Measurements from ENCODE around the gene STRIP1. TPM values are rescaled to one million over a fixed set of nuclear protein-coding genes. Genes with fewer than 3 reads are reported as not detected.

STRIP1 gene
- total RNA-seq, 4 donors from 2014 or later, result 26.2 to 43.5 (median 35.3) TPM

- no peak for DNase-seq (ENCODE audit: extremely low spot score)
- intact Hi-C loops (cut with DNase I), result no loop called here
- H3K27ac ChIP-seq (replicated peaks in 1 of 4), result no peak overlapping the region
- peaks cover 0 to 26% (median 0%) of the 10 kb centered on the region in 4 donors for H3K27me3 ChIP-seq
- TF ChIP-seq CTCF (IDR thresholded peaks at IDR 0.05) (no peak), POLR2A (IDR thresholded peaks at IDR 0.05; ENCODE audit: low read depth) (no peak), POLR2AphosphoS5 (IDR thresholded peaks at IDR 0.05) (no peak), EP300 (IDR thresholded peaks at IDR 0.05) (no peak)
- H3K4me3 ChIP-seq, result no peak overlapping the region
- peaks cover 0 to 7% (median 2%) of the 10 kb centered on the region in 4 donors for H3K4me1 ChIP-seq
- no peaks in the 10 kb centered on the region for H3K9me3 ChIP-seq
- 71% methylated on average over 3 of the region's 3 CpGs for WGBS
- no peaks in the 10 kb centered on the region for H3K36me3 ChIP-seq
These were observed 57.4 kb downstream of the STRIP1 start for GRCh38 chr1:110091791-110092190.

DNA sequence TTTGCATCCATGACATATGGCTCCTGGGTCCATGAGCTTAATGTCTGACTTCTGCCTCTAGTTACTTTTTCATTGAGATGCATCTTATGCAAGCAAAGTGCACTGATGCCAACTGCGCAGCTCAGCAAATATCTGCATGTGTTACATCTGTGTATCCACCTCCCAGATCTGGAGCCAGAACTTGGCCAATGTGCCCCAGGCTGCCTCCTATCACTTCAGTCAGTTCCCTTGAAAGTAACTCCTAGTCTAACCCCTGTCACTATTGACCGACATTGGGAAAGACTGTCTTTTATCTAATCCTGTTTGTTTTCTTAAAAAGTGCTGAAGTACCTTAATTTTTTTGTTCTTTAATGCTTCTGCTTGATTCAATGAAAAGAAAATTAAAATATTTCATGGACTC lies 58.6 kb downstream of the STRIP1 start:
- DNase-seq (ENCODE audit: extremely low spot score), result no peak
- Histone ChIP-seq H3K9me3 (no peaks in the 10 kb centered on the region), H3K27ac (replicated peaks in 1 of 4) (no peak overlapping the region), H3K36me3 (no peaks in the 10 kb centered on the region), H3K4me3 (no peak overlapping the region), H3K4me1 (peaks cover 0 to 4% (median 2%) of the 10 kb centered on the region in 4 donors), H3K27me3 (peaks cover 0 to 38% (median 0%) of the 10 kb centered on the region in 4 donors)
- TF ChIP-seq EP300 (IDR thresholded peaks at IDR 0.05), result no peak
- TF ChIP-seq CTCF (IDR thresholded peaks at IDR 0.05), result no peak
- WGBS, result 85% methylated on average over 2 of the region's 2 CpGs
- intact Hi-C loops (cut with DNase I), result no loop called here

- TF ChIP-seq CTCF (IDR thresholded peaks at IDR 0.05) (no peak), POLR2AphosphoS5 (IDR thresholded peaks at IDR 0.05) (no peak), EP300 (IDR thresholded peaks at IDR 0.05) (no peak), POLR2A (IDR thresholded peaks at IDR 0.05; ENCODE audit: low read depth) (no peak)
- no peak for DNase-seq (ENCODE audit: extremely low spot score)
- intact Hi-C loops (cut with DNase I), result no loop called here
- H3K9me3 ChIP-seq, result no peaks in the 10 kb centered on the region
- H3K36me3 ChIP-seq, result no peaks in the 10 kb centered on the region
- WGBS, result 58% methylated on average over 4 of the region's 7 CpGs
- no peak overlapping the region for H3K27ac ChIP-seq (replicated peaks in 1 of 4)
- no peaks in the 10 kb centered on the region for H3K4me1 ChIP-seq
- H3K27me3 ChIP-seq, result peaks cover 0 to 42% (median 0%) of the 10 kb centered on the region in 4 donors
- no peak overlapping the region for H3K4me3 ChIP-seq
These were observed 60.7 kb downstream of the STRIP1 start for GRCh38 chr1:110094931-110095654.

DNA sequence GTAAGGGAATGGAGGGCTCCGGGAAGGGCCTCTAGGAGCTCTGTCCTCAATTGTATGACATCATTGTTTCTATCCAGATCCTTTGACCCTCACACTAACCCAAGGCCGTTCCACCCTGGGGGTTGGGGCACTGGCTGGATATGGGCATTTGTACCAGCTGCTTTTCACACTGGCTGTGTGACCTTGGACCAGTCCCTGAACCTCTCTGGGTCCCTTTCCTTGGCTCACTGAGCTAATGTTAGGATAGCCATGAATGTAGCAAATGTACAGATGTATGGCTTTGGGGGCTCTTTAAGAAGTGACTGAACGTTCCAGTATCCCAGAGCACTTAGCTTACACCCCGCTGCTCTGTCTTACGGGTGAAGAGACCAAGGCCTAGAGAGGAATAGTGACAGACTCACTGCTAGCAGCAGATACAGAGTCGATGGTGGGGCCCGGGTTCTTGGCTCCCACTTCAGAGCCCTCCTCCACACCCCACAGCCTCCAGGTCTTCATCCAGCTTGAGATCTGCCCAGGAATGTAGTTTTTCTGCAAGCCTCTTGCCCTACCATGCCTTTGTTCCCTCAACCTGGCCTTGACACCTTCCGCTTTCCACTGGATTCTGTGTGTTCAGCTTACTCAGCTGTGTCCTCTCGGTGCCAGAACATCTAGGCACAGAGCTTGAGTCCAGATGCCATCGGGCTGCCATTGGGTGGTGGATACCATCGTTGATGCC lies 63.2 kb downstream of the STRIP1 start:
- 87% methylated on average over 11 of the region's 11 CpGs for WGBS
- H3K4me3 ChIP-seq, result no peak overlapping the region

More for the DNA sequence above, 63.2 kb downstream of the STRIP1 start:
- H3K9me3 ChIP-seq, result no peaks in the 10 kb centered on the region
- H3K4me1 ChIP-seq, result no peaks in the 10 kb centered on the region
- intact Hi-C loops (cut with DNase I), result no loop called here
- TF ChIP-seq CTCF (IDR thresholded peaks at IDR 0.05) (no peak), EP300 (IDR thresholded peaks at IDR 0.05) (no peak), POLR2AphosphoS5 (IDR thresholded peaks at IDR 0.05) (no peak), POLR2A (IDR thresholded peaks at IDR 0.05; ENCODE audit: low read depth) (no peak)
- DNase-seq (ENCODE audit: extremely low spot score), result no peak
- H3K27me3 ChIP-seq, result peaks cover 0 to 42% (median 0%) of the 10 kb centered on the region in 4 donors
- no peak overlapping the region for H3K27ac ChIP-seq (replicated peaks in 1 of 4)
- no peaks in the 10 kb centered on the region for H3K36me3 ChIP-seq
